Left ventricle myocardium inferior (tissue), 1 donor: Measurements from ENCODE around the gene TMEM37. TPM values are rescaled to one million over a fixed set of nuclear protein-coding genes. Genes with fewer than 3 reads are reported as not detected.

Experiments
- DNase-seq: peaks from one replicate; pipeline ENCODE4 v3.0.0-alpha.2; 2020
- H3K27ac ChIP-seq: fragments of 200-600 bp; replicated peaks from 2 replicates; pipeline ENCODE4 v1.8.0; 2021
- H3K27me3 ChIP-seq: fragments of 200-600 bp; 2 replicates; pipeline ENCODE4 v1.8.0; 2021; ENCODE audit warnings: low read depth
- H3K36me3 ChIP-seq: fragments of 200-600 bp; 2 replicates; pipeline ENCODE4 v1.8.0; 2021
- H3K4me1 ChIP-seq: fragments of 200-600 bp; 2 replicates; pipeline ENCODE4 v1.8.0; 2021
- H3K4me3 ChIP-seq: fragments of 200-600 bp; 2 replicates; pipeline ENCODE4 v1.8.0; 2021; ENCODE audit warnings: mild to moderate bottlenecking, moderate library complexity
- H3K9me3 ChIP-seq: fragments of 200-600 bp; replicated peaks from 2 replicates; pipeline ENCODE4 v1.8.0; 2021
- intact Hi-C: fragments of 100-400 bp; cut with micrococcal nuclease; formaldehyde crosslinking; loops from one replicate; pipeline ENCODE4 v1.11.0; 2022
- total RNA-seq: library from RNA; stranded (reverse); fragmentation: NEBNext Ultra II Directional; extraction: Animal tissue kit (Norgen Biotek cat#: 25700); gene quantifications from one replicate; pipeline ENCODE4 v1.2.1, GENCODE V29; 2021
- TF ChIP-seq, protein P1 (sequence below): fragments of 200-600 bp; IDR thresholded peaks from 2 replicates; pipeline ENCODE4 v1.8.0; 2021; ENCODE audit warnings: antibody characterized with exemption, mild to moderate bottlenecking, borderline replicate concordance
- donor health status: DM: no; HTN: yes; CAD: no; lungs with severe emphysema.

The TMEM37 gene
- total RNA-seq, 1 donor from 2014 or later: 2.4 TPM

DNA sequence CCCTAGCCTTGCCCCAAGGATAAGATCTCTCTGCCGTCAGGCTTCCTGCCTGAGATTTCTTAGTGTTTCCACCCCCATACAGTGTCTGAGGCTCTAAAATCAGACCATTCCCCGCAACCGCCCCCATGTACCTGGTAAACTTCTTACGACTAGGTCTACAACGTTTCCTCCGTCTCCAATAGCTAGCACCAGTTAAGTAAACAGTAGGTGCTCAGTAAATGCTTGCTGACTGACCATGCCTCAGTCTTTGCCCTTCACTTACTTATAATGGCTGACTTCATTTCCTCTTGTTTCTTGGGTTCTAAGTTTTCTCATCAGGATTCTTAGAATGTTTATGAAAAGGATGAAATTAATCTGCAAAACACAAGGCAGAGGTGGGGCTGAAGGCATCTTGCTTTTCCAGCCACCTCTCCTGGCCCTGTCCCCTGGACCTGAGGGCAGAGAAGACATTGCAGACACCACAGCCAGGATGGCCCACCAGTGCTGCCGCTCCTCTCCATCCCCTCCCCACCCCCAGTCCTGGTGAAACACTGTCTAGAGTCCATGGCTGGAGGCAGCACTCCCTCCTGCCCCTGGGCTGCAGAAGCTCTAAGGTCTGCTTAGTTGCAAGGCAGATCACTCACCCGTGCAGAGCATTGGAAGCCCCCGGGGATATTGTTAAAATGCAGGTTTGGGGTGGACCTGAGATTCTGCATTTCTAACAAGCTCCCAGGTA is 16.9 kb downstream of the TMEM37 start:
- H3K27me3 ChIP-seq: peaks cover 32% of the 10 kb centered on the region
- TF ChIP-seq, protein P1, sequence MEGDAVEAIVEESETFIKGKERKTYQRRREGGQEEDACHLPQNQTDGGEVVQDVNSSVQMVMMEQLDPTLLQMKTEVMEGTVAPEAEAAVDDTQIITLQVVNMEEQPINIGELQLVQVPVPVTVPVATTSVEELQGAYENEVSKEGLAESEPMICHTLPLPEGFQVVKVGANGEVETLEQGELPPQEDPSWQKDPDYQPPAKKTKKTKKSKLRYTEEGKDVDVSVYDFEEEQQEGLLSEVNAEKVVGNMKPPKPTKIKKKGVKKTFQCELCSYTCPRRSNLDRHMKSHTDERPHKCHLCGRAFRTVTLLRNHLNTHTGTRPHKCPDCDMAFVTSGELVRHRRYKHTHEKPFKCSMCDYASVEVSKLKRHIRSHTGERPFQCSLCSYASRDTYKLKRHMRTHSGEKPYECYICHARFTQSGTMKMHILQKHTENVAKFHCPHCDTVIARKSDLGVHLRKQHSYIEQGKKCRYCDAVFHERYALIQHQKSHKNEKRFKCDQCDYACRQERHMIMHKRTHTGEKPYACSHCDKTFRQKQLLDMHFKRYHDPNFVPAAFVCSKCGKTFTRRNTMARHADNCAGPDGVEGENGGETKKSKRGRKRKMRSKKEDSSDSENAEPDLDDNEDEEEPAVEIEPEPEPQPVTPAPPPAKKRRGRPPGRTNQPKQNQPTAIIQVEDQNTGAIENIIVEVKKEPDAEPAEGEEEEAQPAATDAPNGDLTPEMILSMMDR: no peak
- H3K9me3 ChIP-seq: no peaks in the 10 kb centered on the region
- intact Hi-C loops: no loop called here
- no peak for DNase-seq
- no peak overlapping the region for H3K27ac ChIP-seq
- H3K4me3 ChIP-seq: no peak overlapping the region
- H3K36me3 ChIP-seq: no peaks in the 10 kb centered on the region
- H3K4me1 ChIP-seq: no peaks in the 10 kb centered on the region

DNA sequence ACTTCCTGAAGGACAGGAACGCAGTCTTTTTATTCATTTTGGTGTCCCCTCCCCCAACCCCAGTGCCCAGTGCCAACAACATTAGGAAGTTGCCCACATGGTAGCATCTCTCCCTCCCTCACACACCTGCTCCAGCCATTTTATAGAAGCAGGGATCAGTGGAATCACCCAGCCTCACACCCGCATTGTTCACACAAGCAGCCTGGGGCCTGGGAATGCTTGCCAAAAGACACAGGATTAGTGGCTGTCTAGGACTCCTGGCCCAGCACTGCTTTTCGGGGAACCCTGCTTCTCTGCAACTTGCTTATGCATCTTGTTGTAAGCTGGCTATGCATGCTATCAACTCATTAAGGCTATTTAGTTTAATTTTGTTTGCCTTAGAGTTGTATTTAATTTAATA is 17.9 kb downstream of the TMEM37 start:
- Histone ChIP-seq H3K4me3 (no peak overlapping the region), H3K27ac (no peak overlapping the region), H3K36me3 (no peaks in the 10 kb centered on the region), H3K9me3 (no peaks in the 10 kb centered on the region), H3K27me3 (peaks cover 39% of the 10 kb centered on the region), H3K4me1 (no peaks in the 10 kb centered on the region)
- TF ChIP-seq, protein P1: no peak
- DNase-seq: no peak
- intact Hi-C loops: no loop called here

- no peaks in the 10 kb centered on the region for H3K36me3 ChIP-seq
- TF ChIP-seq, protein P1: no peak
- peaks cover 36% of the 10 kb centered on the region for H3K27me3 ChIP-seq
- intact Hi-C loops: no loop called here
- no peaks in the 10 kb centered on the region for H3K4me1 ChIP-seq
- no peak overlapping the region for H3K27ac ChIP-seq
- no peaks in the 10 kb centered on the region for H3K9me3 ChIP-seq
- no peak overlapping the region for H3K4me3 ChIP-seq
- DNase-seq: no peak
Measured at GRCh38 chr2:119451336-119452050, 19.8 kb downstream of the TMEM37 start.

DNA sequence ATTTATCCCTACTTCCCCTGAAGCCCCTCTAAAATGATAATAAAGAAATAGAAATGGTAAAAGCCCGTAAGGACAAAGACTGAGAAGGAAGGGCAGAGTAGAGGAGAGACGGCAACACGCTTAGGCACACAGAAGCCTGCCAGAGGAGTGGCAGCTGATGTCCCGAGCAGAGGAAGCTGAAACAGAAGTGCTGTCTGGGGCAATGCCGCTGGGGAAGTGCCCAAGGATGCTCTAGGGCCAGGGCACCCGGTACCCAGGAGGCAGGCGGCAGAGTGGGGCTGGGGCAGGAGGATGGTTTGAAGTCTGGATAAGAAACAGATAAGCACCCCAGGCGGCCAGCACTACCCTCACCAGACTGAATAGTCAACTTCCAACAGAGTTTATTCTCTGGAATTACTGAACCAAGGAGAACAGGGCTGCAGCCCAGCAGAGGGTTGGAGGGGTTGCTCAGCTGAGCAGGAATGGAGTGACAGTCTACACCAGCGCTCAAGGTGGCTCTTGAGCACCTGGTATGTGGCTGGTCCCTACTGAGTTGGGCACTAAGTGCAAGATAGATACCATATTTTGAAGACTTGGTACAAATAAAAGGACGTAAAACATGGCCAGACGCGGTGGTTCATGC is 22.4 kb downstream of the TMEM37 start:
- intact Hi-C loops: no loop called here
- no peaks in the 10 kb centered on the region for H3K9me3 ChIP-seq
- no peak overlapping the region for H3K4me3 ChIP-seq
- DNase-seq: no peak
- TF ChIP-seq, protein P1: no peak
- peaks cover 18% of the 10 kb centered on the region for H3K27me3 ChIP-seq
- H3K36me3 ChIP-seq: no peaks in the 10 kb centered on the region
- no peak overlapping the region for H3K27ac ChIP-seq
- no peaks in the 10 kb centered on the region for H3K4me1 ChIP-seq

GRCh38 chr2:119455066-119455718 is 23.5 kb downstream of the TMEM37 start:
- peaks cover 17% of the 10 kb centered on the region for H3K27me3 ChIP-seq
- H3K4me1 ChIP-seq: no peaks in the 10 kb centered on the region
- no peak overlapping the region for H3K4me3 ChIP-seq
- no peaks in the 10 kb centered on the region for H3K36me3 ChIP-seq
- intact Hi-C loops: no loop called here
- TF ChIP-seq, protein P1: no peak
- DNase-seq: no peak
- no peak overlapping the region for H3K27ac ChIP-seq
- H3K9me3 ChIP-seq: no peaks in the 10 kb centered on the region
